GM12873 (cell line): Measurements from ENCODE around the gene KIF13A.

ENCODE experiments used
- CTCF ChIP-seq: IDR thresholded peaks from 2 replicates; pipeline ENCODE4 v1.5.1; 2012; ENCODE audit warnings: low read depth, mild to moderate bottlenecking, moderate library complexity, low read length, control low read depth; ENCODE audit not compliant: insufficient read depth; ENCODE audit errors: missing control alignments

The KIF13A gene

GRCh38 chr6:17855381-17855780, 132.1 kb downstream of the KIF13A start:
- TF ChIP-seq CTCF, result no peak

GRCh38 chr6:17853533-17853932, 133.9 kb downstream of the KIF13A start:
- no peak for TF ChIP-seq CTCF

- no peak for TF ChIP-seq CTCF
These were observed 135.7 kb downstream of the KIF13A start for GRCh38 chr6:17851720-17852161.

- no peak for TF ChIP-seq CTCF
These were observed 136.3 kb downstream of the KIF13A start for GRCh38 chr6:17851001-17851719.

GRCh38 chr6:17850281-17850680, 137.2 kb downstream of the KIF13A start:
- no peak for TF ChIP-seq CTCF

- no peak for TF ChIP-seq CTCF
These were observed 140.2 kb downstream of the KIF13A start for GRCh38 chr6:17847203-17847760.

GRCh38 chr6:17846762-17847161, 140.7 kb downstream of the KIF13A start:
- TF ChIP-seq CTCF, result no peak
